ENCODE data around the gene KDM4B. TPM values are rescaled to one million over a fixed set of nuclear protein-coding genes. Genes with fewer than 3 reads are reported as not detected.
A peak's percentile ranks its signal among the peaks of the same experiment; 100 is the strongest.

KDM4B gene
- total and polyA plus RNA-seq, 9 of the 15 experiments (the other 6 are each of a cell fraction or from before 2014, with no cell fraction given): 0.21 to 29.9 (median 7.3) TPM

DNA sequence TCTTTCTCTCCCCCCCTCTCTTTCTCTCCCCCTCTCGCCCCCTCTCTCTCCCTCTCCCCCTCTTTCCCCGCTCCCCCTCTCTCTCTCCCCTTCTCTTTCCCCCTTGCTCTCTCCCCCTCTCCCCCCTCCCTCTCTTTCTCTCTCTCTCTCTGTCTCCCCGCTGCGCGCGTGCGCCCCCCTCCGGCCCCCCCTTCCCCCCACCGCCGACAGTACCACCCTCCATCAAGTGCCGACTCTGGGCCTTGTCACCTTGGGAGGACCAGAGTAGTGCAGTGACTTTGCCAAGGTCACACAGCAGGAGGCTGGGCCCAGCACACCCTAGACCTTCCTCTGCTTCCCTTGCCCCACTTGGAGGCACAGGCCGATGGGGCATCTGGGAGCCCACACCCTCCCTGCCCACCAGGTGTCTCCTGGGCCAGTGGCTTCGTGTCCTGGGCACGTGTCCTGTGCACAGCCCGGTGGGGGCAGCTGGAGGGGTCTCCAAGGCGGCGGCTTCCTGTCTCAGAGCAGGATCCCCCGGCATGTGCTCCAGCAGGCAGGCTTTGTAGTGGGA lies 121.6 kb downstream of the KDM4B start (continued):
- no peak; the same call in 1 of the 2 replicates for TF ChIP-seq NFRKB (IDR thresholded peaks at IDR 0.05; ENCODE audit: low read depth)
- no peak for TF ChIP-seq L3MBTL2 (IDR thresholded peaks at IDR 0.05)
- no peak for TF ChIP-seq FOXJ2 (tag; IDR thresholded peaks at IDR 0.05)
- TF ChIP-seq, protein P1, sequence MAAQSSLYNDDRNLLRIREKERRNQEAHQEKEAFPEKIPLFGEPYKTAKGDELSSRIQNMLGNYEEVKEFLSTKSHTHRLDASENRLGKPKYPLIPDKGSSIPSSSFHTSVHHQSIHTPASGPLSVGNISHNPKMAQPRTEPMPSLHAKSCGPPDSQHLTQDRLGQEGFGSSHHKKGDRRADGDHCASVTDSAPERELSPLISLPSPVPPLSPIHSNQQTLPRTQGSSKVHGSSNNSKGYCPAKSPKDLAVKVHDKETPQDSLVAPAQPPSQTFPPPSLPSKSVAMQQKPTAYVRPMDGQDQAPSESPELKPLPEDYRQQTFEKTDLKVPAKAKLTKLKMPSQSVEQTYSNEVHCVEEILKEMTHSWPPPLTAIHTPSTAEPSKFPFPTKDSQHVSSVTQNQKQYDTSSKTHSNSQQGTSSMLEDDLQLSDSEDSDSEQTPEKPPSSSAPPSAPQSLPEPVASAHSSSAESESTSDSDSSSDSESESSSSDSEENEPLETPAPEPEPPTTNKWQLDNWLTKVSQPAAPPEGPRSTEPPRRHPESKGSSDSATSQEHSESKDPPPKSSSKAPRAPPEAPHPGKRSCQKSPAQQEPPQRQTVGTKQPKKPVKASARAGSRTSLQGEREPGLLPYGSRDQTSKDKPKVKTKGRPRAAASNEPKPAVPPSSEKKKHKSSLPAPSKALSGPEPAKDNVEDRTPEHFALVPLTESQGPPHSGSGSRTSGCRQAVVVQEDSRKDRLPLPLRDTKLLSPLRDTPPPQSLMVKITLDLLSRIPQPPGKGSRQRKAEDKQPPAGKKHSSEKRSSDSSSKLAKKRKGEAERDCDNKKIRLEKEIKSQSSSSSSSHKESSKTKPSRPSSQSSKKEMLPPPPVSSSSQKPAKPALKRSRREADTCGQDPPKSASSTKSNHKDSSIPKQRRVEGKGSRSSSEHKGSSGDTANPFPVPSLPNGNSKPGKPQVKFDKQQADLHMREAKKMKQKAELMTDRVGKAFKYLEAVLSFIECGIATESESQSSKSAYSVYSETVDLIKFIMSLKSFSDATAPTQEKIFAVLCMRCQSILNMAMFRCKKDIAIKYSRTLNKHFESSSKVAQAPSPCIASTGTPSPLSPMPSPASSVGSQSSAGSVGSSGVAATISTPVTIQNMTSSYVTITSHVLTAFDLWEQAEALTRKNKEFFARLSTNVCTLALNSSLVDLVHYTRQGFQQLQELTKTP (IDR thresholded peaks at IDR 0.05; ENCODE audit: low read depth in 1 of 2, partially characterized antibody in 2 of 2): no peak
- TF ChIP-seq HNRNPK (IDR thresholded peaks at IDR 0.05; ENCODE audit: low read depth, low read length, poor library complexity, severe bottlenecking): no peak
- TF ChIP-seq ZNF12 (CRISPR knock-in tag; IDR thresholded peaks at IDR 0.05): no peak
- peak; percentile 36 for TF ChIP-seq BRD9 (IDR thresholded peaks at IDR 0.05; ENCODE audit: low read depth, partially characterized antibody)
- TF ChIP-seq SMARCA5 (IDR thresholded peaks at IDR 0.05): peak; percentile 96
- no peak for TF ChIP-seq ZNF41 (CRISPR knock-in tag; conservative IDR thresholded peaks at IDR 0.05)
- no peak for TF ChIP-seq SMAD2 (IDR thresholded peaks at IDR 0.05; ENCODE audit: low read depth, low read length)
- no peak for TF ChIP-seq ZFX (CRISPR knock-in tag; IDR thresholded peaks at IDR 0.05)
- TF ChIP-seq, protein P2, sequence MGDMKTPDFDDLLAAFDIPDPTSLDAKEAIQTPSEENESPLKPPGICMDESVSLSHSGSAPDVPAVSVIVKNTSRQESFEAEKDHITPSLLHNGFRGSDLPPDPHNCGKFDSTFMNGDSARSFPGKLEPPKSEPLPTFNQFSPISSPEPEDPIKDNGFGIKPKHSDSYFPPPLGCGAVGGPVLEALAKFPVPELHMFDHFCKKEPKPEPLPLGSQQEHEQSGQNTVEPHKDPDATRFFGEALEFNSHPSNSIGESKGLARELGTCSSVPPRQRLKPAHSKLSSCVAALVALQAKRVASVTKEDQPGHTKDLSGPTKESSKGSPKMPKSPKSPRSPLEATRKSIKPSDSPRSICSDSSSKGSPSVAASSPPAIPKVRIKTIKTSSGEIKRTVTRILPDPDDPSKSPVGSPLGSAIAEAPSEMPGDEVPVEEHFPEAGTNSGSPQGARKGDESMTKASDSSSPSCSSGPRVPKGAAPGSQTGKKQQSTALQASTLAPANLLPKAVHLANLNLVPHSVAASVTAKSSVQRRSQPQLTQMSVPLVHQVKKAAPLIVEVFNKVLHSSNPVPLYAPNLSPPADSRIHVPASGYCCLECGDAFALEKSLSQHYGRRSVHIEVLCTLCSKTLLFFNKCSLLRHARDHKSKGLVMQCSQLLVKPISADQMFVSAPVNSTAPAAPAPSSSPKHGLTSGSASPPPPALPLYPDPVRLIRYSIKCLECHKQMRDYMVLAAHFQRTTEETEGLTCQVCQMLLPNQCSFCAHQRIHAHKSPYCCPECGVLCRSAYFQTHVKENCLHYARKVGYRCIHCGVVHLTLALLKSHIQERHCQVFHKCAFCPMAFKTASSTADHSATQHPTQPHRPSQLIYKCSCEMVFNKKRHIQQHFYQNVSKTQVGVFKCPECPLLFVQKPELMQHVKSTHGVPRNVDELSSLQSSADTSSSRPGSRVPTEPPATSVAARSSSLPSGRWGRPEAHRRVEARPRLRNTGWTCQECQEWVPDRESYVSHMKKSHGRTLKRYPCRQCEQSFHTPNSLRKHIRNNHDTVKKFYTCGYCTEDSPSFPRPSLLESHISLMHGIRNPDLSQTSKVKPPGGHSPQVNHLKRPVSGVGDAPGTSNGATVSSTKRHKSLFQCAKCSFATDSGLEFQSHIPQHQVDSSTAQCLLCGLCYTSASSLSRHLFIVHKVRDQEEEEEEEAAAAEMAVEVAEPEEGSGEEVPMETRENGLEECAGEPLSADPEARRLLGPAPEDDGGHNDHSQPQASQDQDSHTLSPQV (IDR thresholded peaks at IDR 0.05): no peak
- no peak for TF ChIP-seq ELF1 (tag; IDR thresholded peaks at IDR 0.05)
- TF ChIP-seq RUNX1 (IDR thresholded peaks at IDR 0.05; ENCODE audit: low read depth): no peak
- TF ChIP-seq TEAD2 (tag; IDR thresholded peaks at IDR 0.05): 0 out of 2 replicates have a peak, but pooled peaks have one; percentile 22
- 0 out of 2 replicates have a peak, but pooled peaks have one; percentile 7 for TF ChIP-seq NFXL1 (CRISPR knock-in tag; IDR thresholded peaks at IDR 0.05)
- peak; percentile 73 for TF ChIP-seq RBM25 (IDR thresholded peaks at IDR 0.05; ENCODE audit: low read depth, low read length, severe bottlenecking)
- TF ChIP-seq KDM5B (IDR thresholded peaks at IDR 0.05; ENCODE audit: insufficient replicate concordance, low read depth, low read length): no peak
- TF ChIP-seq ZKSCAN1 (IDR thresholded peaks at IDR 0.05; ENCODE audit: low read depth, low read length): no peak
- TF ChIP-seq, protein P3, sequence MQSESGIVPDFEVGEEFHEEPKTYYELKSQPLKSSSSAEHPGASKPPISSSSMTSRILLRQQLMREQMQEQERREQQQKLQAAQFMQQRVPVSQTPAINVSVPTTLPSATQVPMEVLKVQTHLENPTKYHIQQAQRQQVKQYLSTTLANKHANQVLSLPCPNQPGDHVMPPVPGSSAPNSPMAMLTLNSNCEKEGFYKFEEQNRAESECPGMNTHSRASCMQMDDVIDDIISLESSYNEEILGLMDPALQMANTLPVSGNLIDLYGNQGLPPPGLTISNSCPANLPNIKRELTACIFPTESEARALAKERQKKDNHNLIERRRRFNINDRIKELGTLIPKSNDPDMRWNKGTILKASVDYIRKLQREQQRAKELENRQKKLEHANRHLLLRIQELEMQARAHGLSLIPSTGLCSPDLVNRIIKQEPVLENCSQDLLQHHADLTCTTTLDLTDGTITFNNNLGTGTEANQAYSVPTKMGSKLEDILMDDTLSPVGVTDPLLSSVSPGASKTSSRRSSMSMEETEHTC (IDR thresholded peaks at IDR 0.05): no peak
- TF ChIP-seq SUPT5H (IDR thresholded peaks at IDR 0.05): no peak
